ENCODE results near the gene DOCK2. TPM values are rescaled to one million over a fixed set of nuclear protein-coding genes. Genes with fewer than 3 reads are reported as not detected.

Gene DOCK2
- total RNA-seq, 1 experiment from 2014 or later: 4.6 TPM

DNA sequence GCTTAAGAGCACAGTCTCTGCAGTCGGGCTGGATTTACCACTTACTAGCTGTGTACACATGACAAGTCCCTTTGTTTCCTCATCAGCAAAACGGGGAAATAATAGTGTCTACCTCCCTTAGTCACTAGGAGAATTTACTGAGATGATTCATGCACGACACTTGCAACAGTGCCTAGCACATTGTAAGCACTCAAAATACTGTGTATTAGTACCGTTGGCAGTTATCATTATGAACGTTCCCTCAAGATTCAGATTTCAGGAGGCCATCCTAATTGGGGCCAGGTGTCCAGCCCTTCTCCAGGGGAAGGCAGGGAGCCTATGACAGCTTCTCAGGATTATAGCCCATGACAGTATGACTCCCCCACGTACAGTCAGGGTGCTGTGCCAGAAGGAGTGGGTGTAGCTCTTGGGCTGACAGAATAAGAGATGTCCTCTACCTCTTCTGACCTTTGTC lies 164.3 kb downstream of the DOCK2 start:
- ATAC-seq (no peak), DNase-seq (ENCODE audit: low spot score) (no peak)
- H3K36me3 Mint-ChIP-seq: no peaks in the 10 kb centered on the region
- CTCF ChIA-PET: no interaction called here
- POLR2A ChIA-PET: no interaction called here
- TF ChIP-seq PREB (CRISPR knock-in tag; IDR thresholded peaks at IDR 0.05; ENCODE audit: borderline replicate concordance): no peak
- TF ChIP-seq MAX (CRISPR knock-in tag; IDR thresholded peaks at IDR 0.05): no peak
- H3K4me1 Mint-ChIP-seq: peaks cover 32% of the 10 kb centered on the region
- H3K4me3 Mint-ChIP-seq: no peak overlapping the region
- no peaks in the 10 kb centered on the region for H3K9me3 Mint-ChIP-seq
- peaks cover 5% of the 10 kb centered on the region for H3K27me3 Mint-ChIP-seq (ENCODE audit: low read depth)
- no peak overlapping the region; the same call in 1 of the 2 replicates for H3K27ac Mint-ChIP-seq

GRCh38 chr5:169801781-169802180 lies 164.7 kb downstream of the DOCK2 start:
- POLR2A ChIA-PET: no interaction called here
- Mint-ChIP-seq H3K9me3 (no peaks in the 10 kb centered on the region), H3K27me3 (ENCODE audit: low read depth) (peaks cover 5% of the 10 kb centered on the region), H3K36me3 (no peaks in the 10 kb centered on the region), H3K27ac (no peak overlapping the region; the same call in 1 of the 2 replicates), H3K4me3 (no peak overlapping the region), H3K4me1 (peaks cover 35% of the 10 kb centered on the region)
- DNase-seq (ENCODE audit: low spot score): no peak
- no peak for ATAC-seq
- CTCF ChIA-PET: no interaction called here
- TF ChIP-seq ZNF263 (CRISPR knock-in tag; IDR thresholded peaks at IDR 0.05; ENCODE audit: low read depth): no peak
- no peak for TF ChIP-seq ZSCAN18 (CRISPR knock-in tag; IDR thresholded peaks at IDR 0.05)
- TF ChIP-seq NR2C2 (CRISPR knock-in tag; IDR thresholded peaks at IDR 0.05): no peak
- TF ChIP-seq ZBTB21 (CRISPR knock-in tag; IDR thresholded peaks at IDR 0.05; ENCODE audit: borderline replicate concordance): no peak
- no peak for TF ChIP-seq TCF7 (CRISPR knock-in tag; IDR thresholded peaks at IDR 0.05; ENCODE audit: low read depth)
- no peak for TF ChIP-seq CREB1 (CRISPR knock-in tag; IDR thresholded peaks at IDR 0.05)
- TF ChIP-seq, protein P1, sequence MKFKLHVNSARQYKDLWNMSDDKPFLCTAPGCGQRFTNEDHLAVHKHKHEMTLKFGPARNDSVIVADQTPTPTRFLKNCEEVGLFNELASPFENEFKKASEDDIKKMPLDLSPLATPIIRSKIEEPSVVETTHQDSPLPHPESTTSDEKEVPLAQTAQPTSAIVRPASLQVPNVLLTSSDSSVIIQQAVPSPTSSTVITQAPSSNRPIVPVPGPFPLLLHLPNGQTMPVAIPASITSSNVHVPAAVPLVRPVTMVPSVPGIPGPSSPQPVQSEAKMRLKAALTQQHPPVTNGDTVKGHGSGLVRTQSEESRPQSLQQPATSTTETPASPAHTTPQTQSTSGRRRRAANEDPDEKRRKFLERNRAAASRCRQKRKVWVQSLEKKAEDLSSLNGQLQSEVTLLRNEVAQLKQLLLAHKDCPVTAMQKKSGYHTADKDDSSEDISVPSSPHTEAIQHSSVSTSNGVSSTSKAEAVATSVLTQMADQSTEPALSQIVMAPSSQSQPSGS (CRISPR knock-in tag; IDR thresholded peaks at IDR 0.05; ENCODE audit: borderline replicate concordance, low read depth): no peak
- TF ChIP-seq MAX (CRISPR knock-in tag; IDR thresholded peaks at IDR 0.05): no peak
- TF ChIP-seq FOXJ3 (CRISPR knock-in tag; IDR thresholded peaks at IDR 0.05; ENCODE audit: borderline replicate concordance): no peak
- no peak for TF ChIP-seq ZNF121 (CRISPR knock-in tag; IDR thresholded peaks at IDR 0.05)
- no peak for TF ChIP-seq FOXK1 (CRISPR knock-in tag; IDR thresholded peaks at IDR 0.05)
- no peak for TF ChIP-seq GTF2I (CRISPR knock-in tag; conservative IDR thresholded peaks at IDR 0.05)

GRCh38 chr5:169803077-169803981 lies 166.3 kb downstream of the DOCK2 start:
- ChIA-PET POLR2A (no interaction called here), CTCF (interaction anchor here (1.2 kb wide), 1 partner anchor 23 kb away, joined by 3 read pairs; no protein-coding TSS in a partner anchor)
- DNase-seq (ENCODE audit: low spot score) (no peak), ATAC-seq (no peak)
- peaks cover 41% of the 10 kb centered on the region for H3K4me1 Mint-ChIP-seq
- H3K27me3 Mint-ChIP-seq (ENCODE audit: low read depth): no peaks in the 10 kb centered on the region; the same call in none of the 2 replicates
- no peak overlapping the region for H3K4me3 Mint-ChIP-seq
- no peak overlapping the region for H3K27ac Mint-ChIP-seq
- H3K9me3 Mint-ChIP-seq: no peaks in the 10 kb centered on the region
- H3K36me3 Mint-ChIP-seq: no peaks in the 10 kb centered on the region
- TF ChIP-seq ZNF396 (CRISPR knock-in tag; IDR thresholded peaks at IDR 0.05; ENCODE audit: borderline replicate concordance): no peak
- no peak for TF ChIP-seq SMAD4 (CRISPR knock-in tag; IDR thresholded peaks at IDR 0.05)
- no peak for TF ChIP-seq FOXK1 (CRISPR knock-in tag; IDR thresholded peaks at IDR 0.05)
- TF ChIP-seq, protein P2, sequence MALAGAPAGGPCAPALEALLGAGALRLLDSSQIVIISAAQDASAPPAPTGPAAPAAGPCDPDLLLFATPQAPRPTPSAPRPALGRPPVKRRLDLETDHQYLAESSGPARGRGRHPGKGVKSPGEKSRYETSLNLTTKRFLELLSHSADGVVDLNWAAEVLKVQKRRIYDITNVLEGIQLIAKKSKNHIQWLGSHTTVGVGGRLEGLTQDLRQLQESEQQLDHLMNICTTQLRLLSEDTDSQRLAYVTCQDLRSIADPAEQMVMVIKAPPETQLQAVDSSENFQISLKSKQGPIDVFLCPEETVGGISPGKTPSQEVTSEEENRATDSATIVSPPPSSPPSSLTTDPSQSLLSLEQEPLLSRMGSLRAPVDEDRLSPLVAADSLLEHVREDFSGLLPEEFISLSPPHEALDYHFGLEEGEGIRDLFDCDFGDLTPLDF (CRISPR knock-in tag; IDR thresholded peaks at IDR 0.05): no peak
- TF ChIP-seq, protein P3, sequence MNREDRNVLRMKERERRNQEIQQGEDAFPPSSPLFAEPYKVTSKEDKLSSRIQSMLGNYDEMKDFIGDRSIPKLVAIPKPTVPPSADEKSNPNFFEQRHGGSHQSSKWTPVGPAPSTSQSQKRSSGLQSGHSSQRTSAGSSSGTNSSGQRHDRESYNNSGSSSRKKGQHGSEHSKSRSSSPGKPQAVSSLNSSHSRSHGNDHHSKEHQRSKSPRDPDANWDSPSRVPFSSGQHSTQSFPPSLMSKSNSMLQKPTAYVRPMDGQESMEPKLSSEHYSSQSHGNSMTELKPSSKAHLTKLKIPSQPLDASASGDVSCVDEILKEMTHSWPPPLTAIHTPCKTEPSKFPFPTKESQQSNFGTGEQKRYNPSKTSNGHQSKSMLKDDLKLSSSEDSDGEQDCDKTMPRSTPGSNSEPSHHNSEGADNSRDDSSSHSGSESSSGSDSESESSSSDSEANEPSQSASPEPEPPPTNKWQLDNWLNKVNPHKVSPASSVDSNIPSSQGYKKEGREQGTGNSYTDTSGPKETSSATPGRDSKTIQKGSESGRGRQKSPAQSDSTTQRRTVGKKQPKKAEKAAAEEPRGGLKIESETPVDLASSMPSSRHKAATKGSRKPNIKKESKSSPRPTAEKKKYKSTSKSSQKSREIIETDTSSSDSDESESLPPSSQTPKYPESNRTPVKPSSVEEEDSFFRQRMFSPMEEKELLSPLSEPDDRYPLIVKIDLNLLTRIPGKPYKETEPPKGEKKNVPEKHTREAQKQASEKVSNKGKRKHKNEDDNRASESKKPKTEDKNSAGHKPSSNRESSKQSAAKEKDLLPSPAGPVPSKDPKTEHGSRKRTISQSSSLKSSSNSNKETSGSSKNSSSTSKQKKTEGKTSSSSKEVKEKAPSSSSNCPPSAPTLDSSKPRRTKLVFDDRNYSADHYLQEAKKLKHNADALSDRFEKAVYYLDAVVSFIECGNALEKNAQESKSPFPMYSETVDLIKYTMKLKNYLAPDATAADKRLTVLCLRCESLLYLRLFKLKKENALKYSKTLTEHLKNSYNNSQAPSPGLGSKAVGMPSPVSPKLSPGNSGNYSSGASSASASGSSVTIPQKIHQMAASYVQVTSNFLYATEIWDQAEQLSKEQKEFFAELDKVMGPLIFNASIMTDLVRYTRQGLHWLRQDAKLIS (CRISPR knock-in tag; IDR thresholded peaks at IDR 0.05; ENCODE audit: borderline replicate concordance): no peak
- no peak for TF ChIP-seq TEAD4 (CRISPR knock-in tag; IDR thresholded peaks at IDR 0.05)
- no peak for TF ChIP-seq GTF2I (CRISPR knock-in tag; conservative IDR thresholded peaks at IDR 0.05)

Data from WTC11 (cell line).